GM23338 (cell line): ENCODE data around the gene ACOT11. TPM values are rescaled to one million over a fixed set of nuclear protein-coding genes. Genes with fewer than 3 reads are reported as not detected.

Experiments used
- ATAC-seq: fragments of 200-7000 bp; cut with Tn5 transposase; 3 replicates; pipeline ENCODE4 v1.9.1; 2020
- DNase-seq: peaks from one replicate; pipeline ENCODE4 v3.0.0-alpha.2; 2015; ENCODE audit warnings: low spot score
- H2AFZ ChIP-seq: fragments of 200-600 bp; sonication (generic); 2 replicates; pipeline ENCODE4 v1.8.0; 2016; ENCODE audit warnings: antibody characterized with exemption, mild to moderate bottlenecking, moderate library complexity
- H3F3A ChIP-seq: fragments of 200-600 bp; sonication (generic); replicated peaks from 2 replicates; pipeline ENCODE4 v1.8.0; 2017; ENCODE audit warnings: antibody characterized with exemption, mixed run types, low read depth
- H3K27ac ChIP-seq: fragments of 200-600 bp; sonication (generic); 2 replicates; pipeline ENCODE4 v1.6.1; 2016; ENCODE audit warnings: low read depth
- H3K27me3 ChIP-seq: fragments of 200-600 bp; sonication (generic); 2 replicates; pipeline ENCODE4 v1.8.0; 2016; ENCODE audit warnings: mild to moderate bottlenecking, mixed run types, moderate library complexity; ENCODE audit not compliant: insufficient read depth
- H3K36me3 ChIP-seq: fragments of 200-600 bp; sonication (generic); 2 replicates; pipeline ENCODE4 v1.8.0; 2016; ENCODE audit warnings: mild to moderate bottlenecking; ENCODE audit not compliant: insufficient read depth
- H3K4me1 ChIP-seq: fragments of 200-600 bp; sonication (generic); 2 replicates; pipeline ENCODE4 v1.8.0; 2016; ENCODE audit warnings: mild to moderate bottlenecking, moderate library complexity; ENCODE audit not compliant: insufficient read depth
- H3K4me2 ChIP-seq: fragments of 200-600 bp; sonication (generic); 2 replicates; pipeline ENCODE4 v1.7.1; 2017; ENCODE audit warnings: mixed run types
- H3K4me3 ChIP-seq: fragments of 200-600 bp; sonication (generic); 2 replicates; pipeline ENCODE4 v1.6.1; 2016; ENCODE audit warnings: mixed run types
- H3K79me2 ChIP-seq: fragments of 200-600 bp; sonication (generic); replicated peaks from 2 replicates; pipeline ENCODE4 v1.8.0; 2017; ENCODE audit warnings: mild to moderate bottlenecking; ENCODE audit not compliant: insufficient read depth
- H3K9me2 ChIP-seq: fragments of 200-600 bp; sonication (generic); 2 replicates; pipeline ENCODE4 v1.8.0; 2017; ENCODE audit not compliant: insufficient read depth
- H4K20me1 ChIP-seq: fragments of 200-600 bp; sonication (generic); replicated peaks from 2 replicates; pipeline ENCODE4 v1.8.0; 2017; ENCODE audit warnings: mild to moderate bottlenecking; ENCODE audit not compliant: insufficient read depth
- H3K27ac Mint-ChIP-seq: 2 replicates; pipeline ENCODE4 v1.8.0; 2020; ENCODE audit warnings: inconsistent platforms, mild to moderate bottlenecking, moderate library complexity, mixed read lengths
- H3K27me3 Mint-ChIP-seq: 3 replicates; pipeline ENCODE4 v1.8.0; 2022; ENCODE audit warnings: low read depth, mild to moderate bottlenecking, moderate library complexity, mixed read lengths, inconsistent platforms; ENCODE audit not compliant: insufficient read depth, poor library complexity
- H3K36me3 Mint-ChIP-seq: 3 replicates; pipeline ENCODE4 v1.8.0; 2021; ENCODE audit warnings: low read depth, mild to moderate bottlenecking, inconsistent platforms, moderate library complexity, mixed read lengths
- H3K4me1 Mint-ChIP-seq: 3 replicates; pipeline ENCODE4 v1.8.0; 2020; ENCODE audit warnings: mild to moderate bottlenecking, inconsistent platforms, mixed read lengths
- H3K4me3 Mint-ChIP-seq: 3 replicates; pipeline ENCODE4 v1.8.0; 2021; ENCODE audit warnings: moderate library complexity, mild to moderate bottlenecking, inconsistent platforms, mixed read lengths
- H3K9me3 Mint-ChIP-seq: 3 replicates; pipeline ENCODE4 v1.8.0; 2020; ENCODE audit warnings: moderate library complexity, mild to moderate bottlenecking, inconsistent platforms, mixed read lengths
- CREB1 ChIP-seq: fragments of 250-450 bp; sonication (Bioruptor Pico); IDR thresholded peaks from 2 replicates; pipeline ENCODE4 v1.5.0; 2020; ENCODE audit warnings: low read depth, mild to moderate bottlenecking, moderate library complexity
- CTCF ChIP-seq, 2 experiments: fragments of 200-600 bp in 1 of 2; sonication (generic) in 1 of 2; conservative IDR thresholded peaks; 2 replicates each; pipeline versions ENCODE4 v1.5.1 to v1.6.1; 2016 to 2017; ENCODE audit warnings: antibody characterized with exemption in 2 of 2, low read depth in 2 of 2, mild to moderate bottlenecking in 2 of 2, moderate library complexity in 1 of 2
- EZH2 ChIP-seq: fragments of 200-600 bp; sonication (generic); IDR thresholded peaks from one replicate; pipeline ENCODE4 v1.8.0; 2017; ENCODE audit warnings: antibody characterized with exemption, mild to moderate bottlenecking, low read depth; ENCODE audit not compliant: unreplicated experiment
- JUNB ChIP-seq: IDR thresholded peaks from one replicate; pipeline ENCODE4 v1.6.1; 2016; ENCODE audit warnings: antibody characterized with exemption; ENCODE audit not compliant: unreplicated experiment
- NANOG ChIP-seq: IDR thresholded peaks from 2 replicates; pipeline ENCODE4 v1.6.1; 2016; ENCODE audit warnings: antibody characterized with exemption, borderline replicate concordance
- POLR2AphosphoS5 ChIP-seq: IDR thresholded peaks from 2 replicates; pipeline ENCODE4 v1.6.1; 2016; ENCODE audit warnings: antibody characterized with exemption, low read depth
- REST ChIP-seq: IDR thresholded peaks from one replicate; pipeline ENCODE4 v1.6.1; 2018; ENCODE audit warnings: antibody characterized with exemption; ENCODE audit not compliant: unreplicated experiment
- long read RNA-seq: library from polyadenylated mRNA; unstranded; transcript quantifications from one replicate; pipeline ENCODE4 v2.0.0, GENCODE V29; 2020; ENCODE audit not compliant: unreplicated experiment
- polyA plus RNA-seq: library from polyadenylated mRNA; unstranded; fragments of >200 nt; fragmentation: Nextera tagmentation; extraction: Ambion mirVana; gene quantifications from 2 replicates; pipeline ENCODE4 v1.2.1, GENCODE V29; 2016
- total RNA-seq: library from RNA; depleted of rRNA; stranded (reverse); fragments of >200 nt; shearing (Covaris generic); gene quantifications from 2 replicates; pipeline ENCODE4 v1.2.3, GENCODE V29; 2014; rRNA removed

ACOT11 gene
- 2.7 and 3.7 TPM in 2 replicates for total RNA-seq
- polyA plus RNA-seq, result 1.6 and 2.0 TPM in 2 replicates
- long read RNA-seq, partial matches to known transcripts, result 0 of 1 reads
- long read RNA-seq, other reads (novel, unspliced or antisense), result 1 of 1 reads

GRCh38 chr1:54547601-54548388 is at the start of gene ACOT11:
Gene ACOT11 (plus strand): TSS chr1:54548228. CDS start chr1:54548310, 82 bp downstream.
- Mint-ChIP-seq H3K36me3 (no peaks in the 10 kb centered on the region), H3K4me3 (no peak within 1 kb of the TSS), H3K4me1 (peaks cover 28% of the 10 kb centered on the region), H3K9me3 (no peaks in the 10 kb centered on the region), H3K27me3 (peaks cover 18% of the 10 kb centered on the region), H3K27ac (0 out of 2 replicates have a peak within 1 kb of the TSS, but pooled peaks have one; percentile 53)
- H3K9me2 ChIP-seq, result no peaks in the 10 kb centered on the region
- H3K36me3 ChIP-seq, result no peaks in the 10 kb centered on the region
- peaks cover 18% of the 10 kb centered on the region for H3K4me1 ChIP-seq
- peak within 1 kb of the TSS; percentile 64 for H3K4me2 ChIP-seq
- TF ChIP-seq POLR2AphosphoS5, result no peak
- TF ChIP-seq CREB1 (CRISPR knock-in tag), result no peak
- no peak for TF ChIP-seq NANOG
- TF ChIP-seq JUNB, result no peak
- peak; percentile 54 to 59 for TF ChIP-seq CTCF (conservative IDR thresholded peaks at IDR 0.05; ENCODE audit: low read depth in 2 of 2)
- no peak within 1 kb of the TSS for H3K4me3 ChIP-seq
- no peaks in the 10 kb centered on the region for H3K79me2 ChIP-seq
- 0 out of 2 replicates have a peak within 1 kb of the TSS, but pooled peaks have one; percentile 52 for H2AFZ ChIP-seq
- DNase-seq, result peak; percentile 75
- H3F3A ChIP-seq, result peaks cover 4% of the 10 kb centered on the region
- H4K20me1 ChIP-seq, result no peaks in the 10 kb centered on the region
- ATAC-seq, result peak; percentile 82
- H3K27me3 ChIP-seq, result no peaks in the 10 kb centered on the region
- no peak within 1 kb of the TSS for H3K27ac ChIP-seq

GRCh38 chr1:54498383-54499096 is 49.5 kb upstream of the ACOT11 start:
- no peaks in the 10 kb centered on the region for H3K9me3 Mint-ChIP-seq
- H3K4me1 Mint-ChIP-seq, result peaks cover 25% of the 10 kb centered on the region
- Histone ChIP-seq H3K9me2 (no peaks in the 10 kb centered on the region), H3K27ac (no peak overlapping the region), H3K4me2 (peak overlapping the region; percentile 90), H4K20me1 (no peaks in the 10 kb centered on the region), H3K36me3 (no peaks in the 10 kb centered on the region), H3K4me1 (peaks cover 31% of the 10 kb centered on the region), H3K79me2 (no peaks in the 10 kb centered on the region), H3K27me3 (peaks cover 4% of the 10 kb centered on the region; the same call in 1 of the 2 replicates), H2AFZ (peak overlapping the region; percentile 98), H3K4me3 (peak overlapping the region; percentile 69), H3F3A (peaks cover 5% of the 10 kb centered on the region)
- peak overlapping the region; percentile 68 for H3K4me3 Mint-ChIP-seq
- peaks cover 27% of the 10 kb centered on the region for H3K27me3 Mint-ChIP-seq
- H3K36me3 Mint-ChIP-seq, result no peaks in the 10 kb centered on the region
- H3K27ac Mint-ChIP-seq, result no peak overlapping the region
- DNase-seq (no peak), ATAC-seq (peak; percentile 9)
- TF ChIP-seq JUNB (no peak), CTCF (conservative IDR thresholded peaks at IDR 0.05; ENCODE audit: low read depth in 2 of 2) (no peak), EZH2 (no peak), REST (no peak)
